ENCODE measurements around the gene SNAP25. TPM values are rescaled to one million over a fixed set of nuclear protein-coding genes. Genes with fewer than 3 reads are reported as not detected.

SNAP25 gene
- total RNA-seq, 4 donors from 2014 or later: 0.22 to 0.39 TPM; not detected in 2

DNA sequence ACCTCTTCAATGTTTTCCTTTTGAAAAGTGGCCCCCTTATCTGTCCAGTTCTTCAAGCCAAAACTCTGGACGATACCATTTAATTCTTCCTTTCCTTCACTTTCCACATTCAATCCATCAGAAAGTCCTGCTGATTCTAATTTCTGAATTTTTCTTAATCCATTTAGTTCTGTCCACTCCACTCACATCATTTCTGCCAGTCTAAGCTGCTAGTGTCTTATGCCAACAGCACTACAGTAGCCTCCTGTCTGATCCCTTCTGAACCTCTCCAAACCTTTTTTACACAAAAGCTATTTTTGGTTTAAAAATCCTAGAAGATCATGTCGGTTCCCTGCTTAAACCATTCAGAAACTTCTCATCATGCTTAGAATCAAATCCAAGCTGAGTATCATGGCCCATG lies 24.5 kb upstream of the SNAP25 start:
- WGBS, 2 donors: 87 to 88% methylated on average over 2 of the region's 2 CpGs
- H3K4me1 ChIP-seq: no peaks in the 10 kb centered on the region
- H3K4me3 ChIP-seq: no peak overlapping the region
- no peaks in the 10 kb centered on the region for H3K9me3 ChIP-seq
- DNase-seq (ENCODE audit: low spot score in 2 of 2): no peak
- no peaks in the 10 kb centered on the region for H3K36me3 ChIP-seq
- TF ChIP-seq EP300 (IDR thresholded peaks at IDR 0.05) (no peak), POLR2A (IDR thresholded peaks at IDR 0.05) (no peak), CTCF (IDR thresholded peaks at IDR 0.05) (no peak)
- H3K27me3 ChIP-seq: no peaks in the 10 kb centered on the region
- H3K27ac ChIP-seq: no peak overlapping the region

DNA sequence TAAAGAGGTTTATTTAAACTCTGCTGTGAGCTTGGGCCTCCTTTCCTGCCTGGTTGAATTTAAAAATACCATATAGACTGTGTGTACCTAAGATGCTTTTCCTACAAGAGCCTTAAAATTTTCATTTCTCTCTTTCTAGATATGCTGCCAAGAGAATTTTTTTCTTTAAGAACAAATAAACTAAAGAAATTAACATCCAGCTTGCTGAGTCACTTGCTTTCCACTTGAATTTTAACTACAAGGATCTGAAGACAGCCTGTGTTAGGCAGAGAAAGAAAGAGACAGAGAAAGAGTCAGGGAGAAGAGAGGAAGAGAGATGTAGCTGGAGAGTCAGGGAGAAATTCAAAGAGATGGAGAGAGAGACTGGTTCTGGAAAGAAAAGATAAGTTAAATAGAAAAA lies 18.3 kb upstream of the SNAP25 start:
- H3K36me3 ChIP-seq: no peaks in the 10 kb centered on the region
- DNase-seq (ENCODE audit: low spot score in 2 of 2): no peak
- TF ChIP-seq EP300 (IDR thresholded peaks at IDR 0.05): no peak
- no peak for TF ChIP-seq CTCF (IDR thresholded peaks at IDR 0.05)
- no peak for TF ChIP-seq POLR2A (IDR thresholded peaks at IDR 0.05)

GRCh38 chr20:10201321-10201870 lies 17.2 kb upstream of the SNAP25 start:
- Histone ChIP-seq H3K9me3 (no peaks in the 10 kb centered on the region), H3K36me3 (no peaks in the 10 kb centered on the region), H3K27me3 (no peaks in the 10 kb centered on the region), H3K4me3 (no peak overlapping the region), H3K4me1 (no peaks in the 10 kb centered on the region), H3K27ac (no peak overlapping the region)
- TF ChIP-seq EP300 (IDR thresholded peaks at IDR 0.05) (no peak), POLR2A (IDR thresholded peaks at IDR 0.05) (no peak), CTCF (IDR thresholded peaks at IDR 0.05) (no peak)
- WGBS, 2 donors: 40 to 49% methylated on average over 3 of the region's 3 CpGs
- no peak for DNase-seq (ENCODE audit: low spot score in 2 of 2)

More for the DNA sequence above, 18.3 kb upstream of the SNAP25 start:
- Histone ChIP-seq H3K4me1 (no peaks in the 10 kb centered on the region), H3K27me3 (no peaks in the 10 kb centered on the region), H3K27ac (no peak overlapping the region), H3K4me3 (no peak overlapping the region), H3K9me3 (no peaks in the 10 kb centered on the region)

DNA sequence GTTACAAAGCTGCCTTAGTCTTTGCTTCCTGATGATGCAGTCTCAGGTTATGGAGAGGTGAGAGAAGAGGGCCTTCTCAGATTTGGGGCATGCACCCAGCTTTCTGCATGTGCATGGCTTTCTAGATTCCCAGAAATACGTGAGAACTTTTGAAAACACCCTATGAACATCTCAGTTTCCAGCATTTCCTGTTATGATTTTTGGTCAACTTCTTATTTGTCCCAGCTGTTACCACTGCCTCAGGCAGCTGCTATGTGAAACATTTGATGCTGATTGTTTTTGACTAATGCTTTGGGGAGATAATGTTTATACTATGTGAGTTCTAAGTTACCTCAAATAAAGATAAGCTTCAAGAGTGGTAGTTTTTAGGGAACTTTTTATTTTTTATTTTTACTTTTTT lies 9.5 kb upstream of the SNAP25 start:
- Histone ChIP-seq H3K4me3 (no peak overlapping the region), H3K9me3 (no peaks in the 10 kb centered on the region), H3K36me3 (no peaks in the 10 kb centered on the region), H3K4me1 (no peaks in the 10 kb centered on the region), H3K27ac (no peak overlapping the region), H3K27me3 (no peaks in the 10 kb centered on the region)
- DNase-seq (ENCODE audit: low spot score in 2 of 2): no peak
- TF ChIP-seq POLR2A (IDR thresholded peaks at IDR 0.05) (no peak), EP300 (IDR thresholded peaks at IDR 0.05) (no peak), CTCF (IDR thresholded peaks at IDR 0.05) (no peak)
- WGBS, 2 donors: 64% methylated on average over 1 of the region's 1 CpG

GRCh38 chr20:10213526-10213925 lies 5.1 kb upstream of the SNAP25 start:
- Histone ChIP-seq H3K4me1 (peaks cover 0 to 13% (median 4%) of the 10 kb centered on the region in 4 donors), H3K4me3 (no peak overlapping the region), H3K9me3 (no peaks in the 10 kb centered on the region), H3K36me3 (no peaks in the 10 kb centered on the region), H3K27me3 (peaks cover 0 to 23% of the 10 kb centered on the region in 2 donors), H3K27ac (no peak overlapping the region)
- WGBS, 2 donors: 80 to 91% methylated on average over 2 of the region's 2 CpGs
- DNase-seq (ENCODE audit: low spot score in 2 of 2): no peak
- no peak for TF ChIP-seq POLR2A (IDR thresholded peaks at IDR 0.05)
- no peak for TF ChIP-seq CTCF (IDR thresholded peaks at IDR 0.05)
- TF ChIP-seq EP300 (IDR thresholded peaks at IDR 0.05): no peak
